Measurements from ENCODE around the gene HDAC4. TPM values are rescaled to one million over a fixed set of nuclear protein-coding genes. Genes with fewer than 3 reads are reported as not detected.

Gene HDAC4
- total RNA-seq, 1 experiment from 2014 or later, result 61.5 TPM

GRCh38 chr2:239108459-239108858 lies 292.4 kb downstream of the HDAC4 start:
- no TSS peak for BruUV-seq (replicated peaks)
- Histone ChIP-seq H3K4me3 (no peak overlapping the region), H3K9me3 (ENCODE audit: insufficient read depth, low read depth) (no peaks in the 10 kb centered on the region), H3K27ac (no peak overlapping the region), H4K20me1 (ENCODE audit: insufficient read depth) (no peaks in the 10 kb centered on the region; the same call in 1 of the 2 replicates), H3K27me3 (ENCODE audit: insufficient read depth, low read depth) (no peaks in the 10 kb centered on the region), H2AFZ (no peak overlapping the region), H3K9me2 (ENCODE audit: insufficient read depth) (no peaks in the 10 kb centered on the region), H3K4me1 (replicated peaks; ENCODE audit: insufficient read depth) (no peaks in the 10 kb centered on the region), H3K79me2 (ENCODE audit: low read depth) (no peaks in the 10 kb centered on the region), H3K4me2 (no peak overlapping the region), H3K36me3 (ENCODE audit: low read depth) (no peaks in the 10 kb centered on the region), H3F3A (ENCODE audit: insufficient read depth, low read depth) (no peaks in the 10 kb centered on the region; the same call in 1 of the 2 replicates)
- intact Hi-C loops (cut with micrococcal nuclease; ENCODE audit: unreplicated experiment), result loop anchor here (5.0 kb wide), 2 partner anchors 736 to 884 kb away; no protein-coding TSS in a partner anchor
- no peak for DNase-seq
- ChIA-PET CTCF (no interaction called here), POLR2A (ENCODE audit: unreplicated experiment) (no interaction called here)
- TF ChIP-seq CTCF (conservative IDR thresholded peaks at IDR 0.05), result no peak
- no peak for TF ChIP-seq EZH2 (IDR thresholded peaks at IDR 0.05; ENCODE audit: low read depth)

- POLR2A ChIA-PET (ENCODE audit: unreplicated experiment), result no interaction called here
- H3K4me1 ChIP-seq (replicated peaks; ENCODE audit: insufficient read depth), result no peaks in the 10 kb centered on the region
These were observed 292.9 kb downstream of the HDAC4 start for GRCh38 chr2:239107936-239108335.

GRCh38 chr2:239106966-239107365 lies 293.9 kb downstream of the HDAC4 start:
- Histone ChIP-seq H3K36me3 (ENCODE audit: low read depth) (no peaks in the 10 kb centered on the region), H3K79me2 (ENCODE audit: low read depth) (no peaks in the 10 kb centered on the region), H3K9me2 (ENCODE audit: insufficient read depth) (no peaks in the 10 kb centered on the region), H3K4me3 (no peak overlapping the region), H3K4me1 (replicated peaks; ENCODE audit: insufficient read depth) (no peaks in the 10 kb centered on the region), H3K4me2 (no peak overlapping the region), H4K20me1 (ENCODE audit: insufficient read depth) (no peaks in the 10 kb centered on the region; the same call in 1 of the 2 replicates), H3K27ac (no peak overlapping the region), H2AFZ (no peak overlapping the region), H3F3A (ENCODE audit: insufficient read depth, low read depth) (no peaks in the 10 kb centered on the region; the same call in 1 of the 2 replicates), H3K9me3 (ENCODE audit: insufficient read depth, low read depth) (no peaks in the 10 kb centered on the region), H3K27me3 (ENCODE audit: insufficient read depth, low read depth) (no peaks in the 10 kb centered on the region)
- ChIA-PET CTCF (no interaction called here), POLR2A (ENCODE audit: unreplicated experiment) (no interaction called here)
- TF ChIP-seq EZH2 (IDR thresholded peaks at IDR 0.05; ENCODE audit: low read depth) (no peak), CTCF (conservative IDR thresholded peaks at IDR 0.05) (no peak)
- DNase-seq, result no peak
- no TSS peak for BruUV-seq (replicated peaks)
- intact Hi-C loops (cut with micrococcal nuclease; ENCODE audit: unreplicated experiment), result loop anchor here (1.0 to 5.0 kb wide), 5 partner anchors 72 to 885 kb away; no protein-coding TSS in a partner anchor

More at GRCh38 chr2:239107936-239108335, 292.9 kb downstream of the HDAC4 start:
- Histone ChIP-seq H4K20me1 (ENCODE audit: insufficient read depth) (no peaks in the 10 kb centered on the region; the same call in 1 of the 2 replicates), H3K27ac (no peak overlapping the region), H3K4me3 (no peak overlapping the region), H3K4me2 (no peak overlapping the region), H3K36me3 (ENCODE audit: low read depth) (no peaks in the 10 kb centered on the region), H3K9me2 (ENCODE audit: insufficient read depth) (no peaks in the 10 kb centered on the region), H3K27me3 (ENCODE audit: insufficient read depth, low read depth) (no peaks in the 10 kb centered on the region), H3K9me3 (ENCODE audit: insufficient read depth, low read depth) (no peaks in the 10 kb centered on the region), H2AFZ (no peak overlapping the region), H3F3A (ENCODE audit: insufficient read depth, low read depth) (no peaks in the 10 kb centered on the region; the same call in 1 of the 2 replicates), H3K79me2 (ENCODE audit: low read depth) (no peaks in the 10 kb centered on the region)
- intact Hi-C loops (cut with micrococcal nuclease; ENCODE audit: unreplicated experiment), result loop anchor here (2.0 to 5.0 kb wide), 4 partner anchors 73 to 884 kb away; no protein-coding TSS in a partner anchor
- TF ChIP-seq CTCF (conservative IDR thresholded peaks at IDR 0.05), result no peak
- no peak for TF ChIP-seq EZH2 (IDR thresholded peaks at IDR 0.05; ENCODE audit: low read depth)
- CTCF ChIA-PET, result no interaction called here
- no TSS peak for BruUV-seq (replicated peaks)
- DNase-seq, result no peak
